ENCODE results near the gene FAM24A. TPM values are rescaled to one million over a fixed set of nuclear protein-coding genes. Genes with fewer than 3 reads are reported as not detected.

Gene FAM24A
- polyA plus RNA-seq, 1 experiment, result not detected

Other genes with a start within 250 kb of the FAM24A start
- gene C10orf120, start 210.8 kb upstream of the FAM24A start, polyA plus RNA-seq (2011; rRNA removed), result not detected in 2 replicates
- gene CUZD1, start 64.8 kb upstream of the FAM24A start, polyA plus RNA-seq (2011; rRNA removed), result 0.64 and 0.85 TPM in 2 replicates
- 2.8 and 4.0 TPM in 2 replicates for gene FAM24B, start 31.0 kb upstream of the FAM24A start, polyA plus RNA-seq (2011; rRNA removed)
- 2.0 and 4.4 TPM in 2 replicates for gene C10orf88, start 43.6 kb downstream of the FAM24A start, polyA plus RNA-seq (2011; rRNA removed)
- 3.0 and 5.5 TPM in 2 replicates for gene PSTK, start 69.8 kb downstream of the FAM24A start, polyA plus RNA-seq (2011; rRNA removed)
- gene IKZF5, start 98.2 kb downstream of the FAM24A start, polyA plus RNA-seq (2011; rRNA removed), result 4.9 and 6.6 TPM in 2 replicates
- gene ACADSB, start 98.4 kb downstream of the FAM24A start, polyA plus RNA-seq (2011; rRNA removed), result 5.2 and 9.3 TPM in 2 replicates
- not detected in 2 replicates for gene HMX3, start 225.4 kb downstream of the FAM24A start, polyA plus RNA-seq (2011; rRNA removed)
- gene HMX2, start 237.5 kb downstream of the FAM24A start, polyA plus RNA-seq (2011; rRNA removed), result not detected in 2 replicates
- 193 TPM in 2 replicates for gene BUB3, start 243.8 kb downstream of the FAM24A start, polyA plus RNA-seq (2011; rRNA removed)